Thymus (tissue), 11 donors: ENCODE measurements around the gene SOCS2. TPM values are rescaled to one million over a fixed set of nuclear protein-coding genes. Genes with fewer than 3 reads are reported as not detected.
"Not testable (repeated sequence)": the region's sequence is repeated elsewhere in the genome, so short reads cannot be mapped to it uniquely, and the experiment has no call there.

Source experiments
- DNase-seq, 9 donors: peaks; one replicate each; pipeline ENCODE4 v3.0.0-alpha.2; 2013; ENCODE audit warnings: low spot score in 9 of 9, low read depth in 6 of 9, missing footprints in 1 of 9
- H3K27ac ChIP-seq, 2 donors: one replicate each; pipeline ENCODE4 v1.5.1; 2013; ENCODE audit warnings: control low read depth in 1 of 2, low read depth in 1 of 2, low read length in 1 of 2, mild to moderate bottlenecking in 1 of 2, moderate library complexity in 1 of 2
- H3K27me3 ChIP-seq, 2 donors: one replicate each; pipeline ENCODE4 v1.5.1; 2013; ENCODE audit warnings: low read length in 1 of 2; ENCODE audit not compliant: control insufficient read depth in 2 of 2, insufficient read depth in 1 of 2
- H3K36me3 ChIP-seq, 2 donors: one replicate each; pipeline ENCODE4 v1.5.1; 2013; ENCODE audit warnings: low read length in 1 of 2, mild to moderate bottlenecking in 1 of 2, moderate library complexity in 1 of 2; ENCODE audit not compliant: control insufficient read depth in 2 of 2, insufficient read depth in 2 of 2
- H3K4me1 ChIP-seq, 2 donors: one replicate each; pipeline ENCODE4 v1.5.1; 2013; ENCODE audit warnings: low read length in 2 of 2; ENCODE audit not compliant: control insufficient read depth in 2 of 2, insufficient read depth in 2 of 2
- H3K4me3 ChIP-seq, 2 donors: one replicate each; pipeline ENCODE4 v1.5.1; 2013; ENCODE audit warnings: low read length in 2 of 2, control low read depth in 1 of 2, mild to moderate bottlenecking in 1 of 2
- H3K9me3 ChIP-seq, 2 donors: one replicate each; pipeline ENCODE4 v1.5.1; 2013; ENCODE audit warnings: low read length in 1 of 2, mild to moderate bottlenecking in 1 of 2; ENCODE audit not compliant: control insufficient read depth in 2 of 2, insufficient read depth in 1 of 2
- WGBS: extraction: QIAGEN DNeasy Blood & Tissue Kit; methylation state at CpG from one replicate; pipeline ENCODE4 v1.1.7; 2013; 5-methylcytosine and 5-hydroxymethylcytosine counted together
- polyA plus RNA-seq: library from polyadenylated mRNA; stranded (reverse); fragments of 200-250 nt; gene quantifications from one replicate; pipeline ENCODE4 v1.2.3, GENCODE V29; 2013
- total RNA-seq: library from RNA; stranded (reverse); fragments of 120-200 nt; gene quantifications from one replicate; pipeline ENCODE4 v1.2.4, GENCODE V29; 2013
- donor health status: healthy.

Gene SOCS2
- total and polyA plus RNA-seq, 2 donors: 18.6 to 48.8 TPM

GRCh38 chr12:93614917-93615596 is 42.6 kb downstream of the SOCS2 start:
- DNase-seq: no peak
- no peaks in the 10 kb centered on the region for H3K27me3 ChIP-seq
- H3K4me1 ChIP-seq: no peaks in the 10 kb centered on the region
- no peak overlapping the region for H3K4me3 ChIP-seq
- no peaks in the 10 kb centered on the region for H3K9me3 ChIP-seq
- H3K36me3 ChIP-seq: no peaks in the 10 kb centered on the region
- WGBS: over 99% methylated on average over 2 of the region's 2 CpGs
- H3K27ac ChIP-seq: no peak overlapping the region

- Histone ChIP-seq H3K4me3 (no peak overlapping the region), H3K9me3 (no peaks in the 10 kb centered on the region), H3K27ac (no peak overlapping the region), H3K27me3 (no peaks in the 10 kb centered on the region), H3K4me1 (no peaks in the 10 kb centered on the region), H3K36me3 (no peaks in the 10 kb centered on the region)
- WGBS: 92% methylated on average over 8 of the region's 8 CpGs
- DNase-seq: no peak
These were observed 44.2 kb downstream of the SOCS2 start for GRCh38 chr12:93616584-93617101.

- Histone ChIP-seq H3K27ac (no peak overlapping the region), H3K4me3 (no peak overlapping the region), H3K4me1 (no peaks in the 10 kb centered on the region), H3K36me3 (no peaks in the 10 kb centered on the region), H3K27me3 (no peaks in the 10 kb centered on the region), H3K9me3 (no peaks in the 10 kb centered on the region)
- 95% methylated on average over 8 of the region's 8 CpGs for WGBS
- DNase-seq: no peak
These were observed 46.5 kb downstream of the SOCS2 start for GRCh38 chr12:93618891-93619410.

GRCh38 chr12:93621986-93622385 is 49.5 kb downstream of the SOCS2 start:
- DNase-seq: no peak
- Histone ChIP-seq H3K27ac (no peak overlapping the region), H3K36me3 (no peaks in the 10 kb centered on the region), H3K4me3 (no peak overlapping the region), H3K4me1 (no peaks in the 10 kb centered on the region), H3K9me3 (no peaks in the 10 kb centered on the region), H3K27me3 (no peaks in the 10 kb centered on the region)
- 92% methylated on average over 2 of the region's 2 CpGs for WGBS

- H3K4me1 ChIP-seq: no peaks in the 10 kb centered on the region
- no peak overlapping the region for H3K4me3 ChIP-seq
- H3K27me3 ChIP-seq: no peaks in the 10 kb centered on the region
- DNase-seq: no peak
- no peak overlapping the region for H3K27ac ChIP-seq
- 97% methylated on average over 2 of the region's 2 CpGs for WGBS
- H3K36me3 ChIP-seq: no peaks in the 10 kb centered on the region
- H3K9me3 ChIP-seq: no peaks in the 10 kb centered on the region
These were observed 50.0 kb downstream of the SOCS2 start for GRCh38 chr12:93622485-93622884.

- Histone ChIP-seq H3K27ac (no peak overlapping the region), H3K4me1 (no peaks in the 10 kb centered on the region), H3K4me3 (no peak overlapping the region), H3K9me3 (no peaks in the 10 kb centered on the region), H3K27me3 (no peaks in the 10 kb centered on the region), H3K36me3 (no peaks in the 10 kb centered on the region)
- DNase-seq: no peak
- WGBS: 67% methylated on average over 2 of the region's 2 CpGs
These were observed 52.3 kb downstream of the SOCS2 start for GRCh38 chr12:93624595-93625294.

- 96% methylated on average over 8 of the region's 8 CpGs for WGBS
- not testable (repeated sequence) for H3K36me3 ChIP-seq, DNase-seq, H3K4me1 ChIP-seq, H3K27me3 ChIP-seq, H3K27ac ChIP-seq, H3K4me3 ChIP-seq, H3K9me3 ChIP-seq
These were observed 52.8 kb downstream of the SOCS2 start for GRCh38 chr12:93625295-93625645.

GRCh38 chr12:93626160-93626559 is 53.7 kb downstream of the SOCS2 start:
- H3K4me3 ChIP-seq: no peak overlapping the region
- H3K4me1 ChIP-seq: no peaks in the 10 kb centered on the region
- WGBS: 97% methylated on average over 4 of the region's 4 CpGs
- no peak for DNase-seq
- H3K9me3 ChIP-seq: no peaks in the 10 kb centered on the region
- no peak overlapping the region for H3K27ac ChIP-seq
- no peaks in the 10 kb centered on the region for H3K27me3 ChIP-seq
- no peaks in the 10 kb centered on the region for H3K36me3 ChIP-seq
